SH-SY5Y (cell line): Measurements from ENCODE around the gene TLR7.

Experiments used
- GATA2 ChIP-seq: IDR thresholded peaks from 2 replicates; pipeline ENCODE4 v1.6.1; 2011; ENCODE audit warnings: mild to moderate bottlenecking, low read depth, low read length
- GATA3 ChIP-seq: IDR thresholded peaks from 2 replicates; pipeline ENCODE4 v1.6.1; 2011; ENCODE audit warnings: low read depth, mild to moderate bottlenecking, low read length, moderate library complexity

The TLR7 gene

GRCh38 chrX:12877386-12877785 is 10.5 kb downstream of the TLR7 start:
- TF ChIP-seq GATA3, result no peak

- TF ChIP-seq GATA2, result no peak
- no peak for TF ChIP-seq GATA3
Observed at GRCh38 chrX:12878536-12878935, 11.7 kb downstream of the TLR7 start.

GRCh38 chrX:12881914-12882313 is 15.0 kb downstream of the TLR7 start:
- TF ChIP-seq GATA3, result no peak
- no peak for TF ChIP-seq GATA2

- TF ChIP-seq GATA2, result no peak
- TF ChIP-seq GATA3, result no peak
Observed at GRCh38 chrX:12885508-12885907, 18.6 kb downstream of the TLR7 start.

GRCh38 chrX:12886545-12886944 is 19.7 kb downstream of the TLR7 start:
- TF ChIP-seq GATA2 (no peak), GATA3 (no peak)

- TF ChIP-seq GATA2 (no peak), GATA3 (no peak)
Observed at GRCh38 chrX:12887141-12887540, 20.3 kb downstream of the TLR7 start.

- no peak for TF ChIP-seq GATA3
- TF ChIP-seq GATA2, result no peak
Observed at GRCh38 chrX:12887767-12888166, 20.9 kb downstream of the TLR7 start.

GRCh38 chrX:12890467-12890866 is 23.6 kb downstream of the TLR7 start:
- TF ChIP-seq GATA2 (no peak), GATA3 (no peak)

- TF ChIP-seq GATA2 (no peak), GATA3 (no peak)
Observed at GRCh38 chrX:12891171-12891570, 24.3 kb downstream of the TLR7 start.

- no peak for TF ChIP-seq GATA3
- no peak for TF ChIP-seq GATA2
Observed at GRCh38 chrX:12891915-12892506, 25.1 kb downstream of the TLR7 start.

GRCh38 chrX:12892716-12893115 is 25.8 kb downstream of the TLR7 start:
- no peak for TF ChIP-seq GATA2
- TF ChIP-seq GATA3, result no peak

- TF ChIP-seq GATA2 (no peak), GATA3 (no peak)
Observed at GRCh38 chrX:12894074-12895030, 27.5 kb downstream of the TLR7 start.

- no peak for TF ChIP-seq GATA2
- no peak for TF ChIP-seq GATA3
Observed at GRCh38 chrX:12895866-12896265, 29.0 kb downstream of the TLR7 start.

- TF ChIP-seq GATA3 (no peak), GATA2 (no peak)
Observed at GRCh38 chrX:12896935-12897334, 30.1 kb downstream of the TLR7 start.

GRCh38 chrX:12898073-12898472 is 31.2 kb downstream of the TLR7 start:
- TF ChIP-seq GATA3, result no peak
